SK-N-SH treated with all-trans-retinoic acid at 6 μM for 48 hours (cell line): ENCODE results near the gene ZNF649.

Source experiments
- ATAC-seq: fragments of 200-7000 bp; cut with Tn5 transposase; 3 replicates; pipeline ENCODE4 v1.9.1; 2020; ENCODE audit warnings: mild to moderate bottlenecking, moderate library complexity
- ARNTL ChIP-seq: fragments of 450-650 bp; formaldehyde crosslinking; IDR thresholded peaks from 2 replicates; pipeline ENCODE4 v1.5.0; 2020; ENCODE audit warnings: low read depth, mild to moderate bottlenecking, moderate library complexity, borderline replicate concordance
- BACH2 ChIP-seq: fragments of 250-450 bp; sonication (Bioruptor Pico); IDR thresholded peaks from 2 replicates; pipeline ENCODE4 v1.9.0; 2021; ENCODE audit warnings: mild to moderate bottlenecking, borderline replicate concordance
- CSDC2 ChIP-seq: fragments of 250-450 bp; sonication (Bioruptor Pico); IDR thresholded peaks from 2 replicates; pipeline ENCODE4 v1.5.0; 2020; ENCODE audit warnings: mild to moderate bottlenecking, moderate library complexity
- ESRRG ChIP-seq: fragments of 250-450 bp; sonication (Bioruptor Pico); IDR thresholded peaks from 2 replicates; pipeline ENCODE4 v1.6.1; 2021; ENCODE audit warnings: mild to moderate bottlenecking
- GLIS3 ChIP-seq: fragments of 250-450 bp; sonication (Bioruptor Pico); IDR thresholded peaks from 2 replicates; pipeline ENCODE4 v1.5.0; 2020; ENCODE audit warnings: mild to moderate bottlenecking, moderate library complexity
- ISL1 ChIP-seq: fragments of 250-450 bp; sonication (Bioruptor Pico); IDR thresholded peaks from 2 replicates; pipeline ENCODE4 v2.1.2; 2022; ENCODE audit warnings: mild to moderate bottlenecking, moderate library complexity
- OSR1 ChIP-seq: fragments of 250-450 bp; sonication (Bioruptor Pico); IDR thresholded peaks from 2 replicates; pipeline ENCODE4 v1.8.0; 2022; ENCODE audit warnings: moderate library complexity, mild to moderate bottlenecking, inconsistent platforms
- SNAI2 ChIP-seq: fragments of 250-450 bp; sonication (Bioruptor Pico); IDR thresholded peaks from 2 replicates; pipeline ENCODE4 v1.5.0; 2020; ENCODE audit warnings: mild to moderate bottlenecking, moderate library complexity
- TCF4 ChIP-seq: fragments of 250-450 bp; sonication (Bioruptor Pico); IDR thresholded peaks from 2 replicates; pipeline ENCODE4 v1.8.0; 2021; ENCODE audit warnings: mild to moderate bottlenecking, moderate library complexity, borderline replicate concordance
- ZC3H10 ChIP-seq: fragments of 250-450 bp; sonication (Bioruptor Pico); IDR thresholded peaks from 2 replicates; pipeline ENCODE4 v1.5.1; 2021; ENCODE audit warnings: mild to moderate bottlenecking, moderate library complexity
- ZFP3 ChIP-seq: fragments of 250-450 bp; sonication (Bioruptor Pico); IDR thresholded peaks from 2 replicates; pipeline ENCODE4 v1.5.0; 2020; ENCODE audit warnings: mild to moderate bottlenecking, moderate library complexity
- ZFP30 ChIP-seq: fragments of 450-650 bp; formaldehyde crosslinking; IDR thresholded peaks from 2 replicates; pipeline ENCODE4 v1.5.0; 2022; ENCODE audit warnings: mild to moderate bottlenecking, moderate library complexity
- ZNF70 ChIP-seq: fragments of 450-650 bp; formaldehyde crosslinking; IDR thresholded peaks from 2 replicates; pipeline ENCODE4 v1.5.0; 2020; ENCODE audit warnings: mild to moderate bottlenecking, moderate library complexity
- ZNF8 ChIP-seq: fragments of 450-650 bp; formaldehyde crosslinking; IDR thresholded peaks from 2 replicates; pipeline ENCODE4 v1.5.0; 2020; ENCODE audit warnings: mild to moderate bottlenecking, moderate library complexity
- TF ChIP-seq, protein P1 (sequence below): fragments of 250-450 bp; sonication (Bioruptor Pico); IDR thresholded peaks from 2 replicates; pipeline ENCODE4 v1.5.0; 2020; ENCODE audit warnings: mild to moderate bottlenecking, moderate library complexity
- TF ChIP-seq, protein P2 (sequence below): fragments of 250-450 bp; sonication (Bioruptor Pico); IDR thresholded peaks from 2 replicates; pipeline ENCODE4 v1.8.0; 2020; ENCODE audit warnings: mild to moderate bottlenecking, moderate library complexity, borderline replicate concordance
- TF ChIP-seq, protein P3 (sequence below): fragments of 250-450 bp; sonication (Bioruptor Pico); IDR thresholded peaks from 2 replicates; pipeline ENCODE4 v1.5.1; 2020; ENCODE audit warnings: low read depth, mild to moderate bottlenecking, moderate library complexity
- TF ChIP-seq, protein P4 (sequence below): fragments of 250-450 bp; sonication (Bioruptor Pico); IDR thresholded peaks from 2 replicates; pipeline ENCODE4 v1.8.0; 2021; ENCODE audit warnings: low read depth, mild to moderate bottlenecking, moderate library complexity, borderline replicate concordance
- TF ChIP-seq, protein P5 (sequence below): fragments of 250-450 bp; sonication (Bioruptor Pico); IDR thresholded peaks from 2 replicates; pipeline ENCODE4 v1.5.1; 2021; ENCODE audit warnings: mild to moderate bottlenecking, moderate library complexity

Gene ZNF649

DNA sequence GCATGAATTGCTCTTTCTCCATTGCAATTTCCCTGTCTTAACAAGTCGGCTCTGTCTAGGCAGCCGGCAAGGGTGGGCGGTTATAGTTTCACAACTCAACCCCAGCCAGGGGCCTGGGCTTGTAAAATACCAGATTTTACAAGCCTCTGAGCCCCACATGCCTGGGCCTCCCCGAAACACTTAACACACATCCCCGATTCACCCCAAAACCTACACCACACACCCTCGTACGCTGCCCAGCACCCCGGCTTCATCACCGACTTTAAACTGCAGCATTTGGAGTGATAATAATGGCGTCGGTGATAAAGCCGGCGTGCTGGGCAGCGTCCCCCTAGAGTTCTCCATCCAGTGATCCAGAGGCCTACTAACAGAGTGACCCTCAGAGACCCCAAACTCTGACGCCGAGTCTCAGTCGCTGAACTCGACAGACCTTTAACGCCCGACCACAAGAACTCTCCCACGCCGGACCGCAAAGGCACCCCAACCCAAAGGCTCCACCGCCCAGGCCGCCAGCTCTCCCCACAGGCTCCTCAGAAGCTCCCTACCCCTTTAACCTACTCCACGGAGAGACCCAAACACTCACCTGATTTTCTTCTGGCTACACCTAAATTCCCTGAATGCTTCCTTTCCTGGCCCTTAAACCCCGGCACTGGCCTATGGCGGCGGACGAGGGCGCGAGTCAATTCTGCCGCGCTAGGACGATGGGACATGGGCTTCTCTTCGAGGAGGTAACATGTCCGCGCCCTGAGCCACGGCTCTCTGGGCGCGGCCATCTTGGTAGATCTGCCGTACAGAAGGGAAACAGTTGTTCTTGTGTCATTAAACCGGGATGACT is at the start of gene ZNF649:
Gene ZNF649 (minus strand): TSS at position 687 of the 835 bp plus-strand sequence. CDS start 4,910 bp downstream, outside the sequence.
- peak; percentile 100 for ATAC-seq
- TF ChIP-seq, protein P1, sequence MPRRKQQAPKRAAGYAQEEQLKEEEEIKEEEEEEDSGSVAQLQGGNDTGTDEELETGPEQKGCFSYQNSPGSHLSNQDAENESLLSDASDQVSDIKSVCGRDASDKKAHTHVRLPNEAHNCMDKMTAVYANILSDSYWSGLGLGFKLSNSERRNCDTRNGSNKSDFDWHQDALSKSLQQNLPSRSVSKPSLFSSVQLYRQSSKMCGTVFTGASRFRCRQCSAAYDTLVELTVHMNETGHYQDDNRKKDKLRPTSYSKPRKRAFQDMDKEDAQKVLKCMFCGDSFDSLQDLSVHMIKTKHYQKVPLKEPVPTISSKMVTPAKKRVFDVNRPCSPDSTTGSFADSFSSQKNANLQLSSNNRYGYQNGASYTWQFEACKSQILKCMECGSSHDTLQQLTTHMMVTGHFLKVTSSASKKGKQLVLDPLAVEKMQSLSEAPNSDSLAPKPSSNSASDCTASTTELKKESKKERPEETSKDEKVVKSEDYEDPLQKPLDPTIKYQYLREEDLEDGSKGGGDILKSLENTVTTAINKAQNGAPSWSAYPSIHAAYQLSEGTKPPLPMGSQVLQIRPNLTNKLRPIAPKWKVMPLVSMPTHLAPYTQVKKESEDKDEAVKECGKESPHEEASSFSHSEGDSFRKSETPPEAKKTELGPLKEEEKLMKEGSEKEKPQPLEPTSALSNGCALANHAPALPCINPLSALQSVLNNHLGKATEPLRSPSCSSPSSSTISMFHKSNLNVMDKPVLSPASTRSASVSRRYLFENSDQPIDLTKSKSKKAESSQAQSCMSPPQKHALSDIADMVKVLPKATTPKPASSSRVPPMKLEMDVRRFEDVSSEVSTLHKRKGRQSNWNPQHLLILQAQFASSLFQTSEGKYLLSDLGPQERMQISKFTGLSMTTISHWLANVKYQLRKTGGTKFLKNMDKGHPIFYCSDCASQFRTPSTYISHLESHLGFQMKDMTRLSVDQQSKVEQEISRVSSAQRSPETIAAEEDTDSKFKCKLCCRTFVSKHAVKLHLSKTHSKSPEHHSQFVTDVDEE (CRISPR knock-in tag) = peak; percentile 81; the same call in 1 of the 2 replicates
- no peak for TF ChIP-seq BACH2

DNA sequence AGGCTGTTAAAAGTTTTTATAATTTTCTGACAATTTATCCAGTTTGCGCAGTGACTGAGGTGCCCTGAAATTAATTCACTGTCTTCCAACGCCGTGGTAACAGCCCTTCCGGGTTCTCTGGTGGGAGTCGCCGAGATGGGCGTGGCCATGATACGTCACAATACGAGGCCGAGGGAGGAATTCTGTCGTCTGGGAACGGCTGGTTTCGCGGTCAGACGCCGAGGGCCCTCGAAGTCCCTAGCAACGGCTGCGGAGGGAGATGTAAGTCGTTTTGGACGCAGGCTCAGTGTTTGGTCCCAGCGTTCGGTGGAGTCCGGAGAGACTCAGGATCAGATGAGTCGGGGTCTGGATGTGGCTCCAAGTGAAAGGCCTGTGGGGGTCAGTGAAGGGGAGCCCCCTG is 44.2 kb upstream of the ZNF649 start:
- ATAC-seq = no peak
- no peak for TF ChIP-seq ESRRG (CRISPR knock-in tag)
- no peak for TF ChIP-seq ZNF70
- TF ChIP-seq BACH2 = no peak
- no peak for TF ChIP-seq ZFP30 (CRISPR knock-in tag)
- TF ChIP-seq ZNF8 (CRISPR knock-in tag) = no peak
- TF ChIP-seq, protein P2, sequence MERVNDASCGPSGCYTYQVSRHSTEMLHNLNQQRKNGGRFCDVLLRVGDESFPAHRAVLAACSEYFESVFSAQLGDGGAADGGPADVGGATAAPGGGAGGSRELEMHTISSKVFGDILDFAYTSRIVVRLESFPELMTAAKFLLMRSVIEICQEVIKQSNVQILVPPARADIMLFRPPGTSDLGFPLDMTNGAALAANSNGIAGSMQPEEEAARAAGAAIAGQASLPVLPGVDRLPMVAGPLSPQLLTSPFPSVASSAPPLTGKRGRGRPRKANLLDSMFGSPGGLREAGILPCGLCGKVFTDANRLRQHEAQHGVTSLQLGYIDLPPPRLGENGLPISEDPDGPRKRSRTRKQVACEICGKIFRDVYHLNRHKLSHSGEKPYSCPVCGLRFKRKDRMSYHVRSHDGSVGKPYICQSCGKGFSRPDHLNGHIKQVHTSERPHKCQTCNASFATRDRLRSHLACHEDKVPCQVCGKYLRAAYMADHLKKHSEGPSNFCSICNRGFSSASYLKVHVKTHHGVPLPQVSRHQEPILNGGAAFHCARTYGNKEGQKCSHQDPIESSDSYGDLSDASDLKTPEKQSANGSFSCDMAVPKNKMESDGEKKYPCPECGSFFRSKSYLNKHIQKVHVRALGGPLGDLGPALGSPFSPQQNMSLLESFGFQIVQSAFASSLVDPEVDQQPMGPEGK (CRISPR knock-in tag) = no peak
- TF ChIP-seq ZFP3 = no peak
- no peak for TF ChIP-seq SNAI2 (CRISPR knock-in tag)
- TF ChIP-seq, protein P3, sequence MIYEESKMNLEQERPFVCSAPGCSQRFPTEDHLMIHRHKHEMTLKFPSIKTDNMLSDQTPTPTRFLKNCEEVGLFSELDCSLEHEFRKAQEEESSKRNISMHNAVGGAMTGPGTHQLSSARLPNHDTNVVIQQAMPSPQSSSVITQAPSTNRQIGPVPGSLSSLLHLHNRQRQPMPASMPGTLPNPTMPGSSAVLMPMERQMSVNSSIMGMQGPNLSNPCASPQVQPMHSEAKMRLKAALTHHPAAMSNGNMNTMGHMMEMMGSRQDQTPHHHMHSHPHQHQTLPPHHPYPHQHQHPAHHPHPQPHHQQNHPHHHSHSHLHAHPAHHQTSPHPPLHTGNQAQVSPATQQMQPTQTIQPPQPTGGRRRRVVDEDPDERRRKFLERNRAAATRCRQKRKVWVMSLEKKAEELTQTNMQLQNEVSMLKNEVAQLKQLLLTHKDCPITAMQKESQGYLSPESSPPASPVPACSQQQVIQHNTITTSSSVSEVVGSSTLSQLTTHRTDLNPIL (CRISPR knock-in tag) = no peak
- TF ChIP-seq, protein P4, sequence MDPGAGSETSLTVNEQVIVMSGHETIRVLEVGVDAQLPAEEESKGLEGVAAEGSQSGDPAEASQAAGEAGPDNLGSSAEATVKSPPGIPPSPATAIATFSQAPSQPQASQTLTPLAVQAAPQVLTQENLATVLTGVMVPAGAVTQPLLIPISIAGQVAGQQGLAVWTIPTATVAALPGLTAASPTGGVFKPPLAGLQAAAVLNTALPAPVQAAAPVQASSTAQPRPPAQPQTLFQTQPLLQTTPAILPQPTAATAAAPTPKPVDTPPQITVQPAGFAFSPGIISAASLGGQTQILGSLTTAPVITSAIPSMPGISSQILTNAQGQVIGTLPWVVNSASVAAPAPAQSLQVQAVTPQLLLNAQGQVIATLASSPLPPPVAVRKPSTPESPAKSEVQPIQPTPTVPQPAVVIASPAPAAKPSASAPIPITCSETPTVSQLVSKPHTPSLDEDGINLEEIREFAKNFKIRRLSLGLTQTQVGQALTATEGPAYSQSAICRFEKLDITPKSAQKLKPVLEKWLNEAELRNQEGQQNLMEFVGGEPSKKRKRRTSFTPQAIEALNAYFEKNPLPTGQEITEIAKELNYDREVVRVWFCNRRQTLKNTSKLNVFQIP = no peak
- TF ChIP-seq ISL1 (CRISPR knock-in tag) = no peak
- TF ChIP-seq TCF4 (CRISPR knock-in tag) = no peak
- TF ChIP-seq, protein P5, sequence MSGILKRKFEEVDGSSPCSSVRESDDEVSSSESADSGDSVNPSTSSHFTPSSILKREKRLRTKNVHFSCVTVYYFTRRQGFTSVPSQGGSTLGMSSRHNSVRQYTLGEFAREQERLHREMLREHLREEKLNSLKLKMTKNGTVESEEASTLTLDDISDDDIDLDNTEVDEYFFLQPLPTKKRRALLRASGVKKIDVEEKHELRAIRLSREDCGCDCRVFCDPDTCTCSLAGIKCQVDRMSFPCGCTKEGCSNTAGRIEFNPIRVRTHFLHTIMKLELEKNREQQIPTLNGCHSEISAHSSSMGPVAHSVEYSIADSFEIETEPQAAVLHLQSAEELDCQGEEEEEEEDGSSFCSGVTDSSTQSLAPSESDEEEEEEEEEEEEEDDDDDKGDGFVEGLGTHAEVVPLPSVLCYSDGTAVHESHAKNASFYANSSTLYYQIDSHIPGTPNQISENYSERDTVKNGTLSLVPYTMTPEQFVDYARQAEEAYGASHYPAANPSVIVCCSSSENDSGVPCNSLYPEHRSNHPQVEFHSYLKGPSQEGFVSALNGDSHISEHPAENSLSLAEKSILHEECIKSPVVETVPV (CRISPR knock-in tag) = no peak
- no peak for TF ChIP-seq OSR1

DNA sequence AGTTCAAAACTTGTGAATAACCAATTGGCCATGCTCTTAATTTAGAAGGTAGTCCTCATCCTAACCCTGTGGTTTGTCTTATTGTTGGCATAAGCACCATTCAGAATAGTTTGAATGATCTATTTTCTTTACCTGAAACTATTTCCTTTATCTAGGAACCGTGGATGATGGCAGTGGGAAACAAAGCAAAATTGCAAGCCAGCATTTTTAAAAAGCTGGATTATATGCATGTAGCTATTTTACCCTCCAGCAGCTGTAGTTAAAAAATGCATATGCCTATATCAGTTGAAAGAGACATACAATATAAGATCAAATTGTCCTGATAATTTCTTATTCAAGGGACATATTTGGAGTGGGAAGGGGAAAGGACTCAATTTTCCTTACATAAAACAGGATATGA is 41.8 kb upstream of the ZNF649 start:
- no peak for ATAC-seq
- no peak for TF ChIP-seq CSDC2
- TF ChIP-seq ZC3H10 (CRISPR knock-in tag) = no peak
- TF ChIP-seq, protein P1 (CRISPR knock-in tag) = no peak
- TF ChIP-seq, protein P3 (CRISPR knock-in tag) = no peak
- TF ChIP-seq, protein P4 = no peak
- TF ChIP-seq GLIS3 (CRISPR knock-in tag) = no peak
- TF ChIP-seq SNAI2 (CRISPR knock-in tag) = no peak
- no peak for TF ChIP-seq ESRRG (CRISPR knock-in tag)
- no peak for TF ChIP-seq ZNF8 (CRISPR knock-in tag)
- TF ChIP-seq, protein P5 (CRISPR knock-in tag) = no peak
- TF ChIP-seq ARNTL (CRISPR knock-in tag) = no peak
